Measurements from ENCODE around the gene MFAP4.
A peak's percentile ranks its signal among the peaks of the same experiment; 100 is the strongest.

The MFAP4 gene

GRCh38 chr17:19410091-19410490 lies 23.1 kb upstream of the MFAP4 start:
- DNase-seq: no peak

- DNase-seq: peak in 21 of 56 donors; percentile 11 to 79 (median 46)
Observed at GRCh38 chr17:19409509-19409908, 22.5 kb upstream of the MFAP4 start.

- DNase-seq: no peak
Observed at GRCh38 chr17:19409066-19409465, 22.1 kb upstream of the MFAP4 start.

- no peak for DNase-seq
Observed at GRCh38 chr17:19408346-19408710, 21.3 kb upstream of the MFAP4 start.

- no peak for DNase-seq
Observed at GRCh38 chr17:19407601-19408345, 20.8 kb upstream of the MFAP4 start.

GRCh38 chr17:19405114-19405513 lies 18.1 kb upstream of the MFAP4 start:
- no peak for DNase-seq

- no peak for DNase-seq
Observed at GRCh38 chr17:19404264-19404663, 17.3 kb upstream of the MFAP4 start.

GRCh38 chr17:19403021-19403420 lies 16.0 kb upstream of the MFAP4 start:
- DNase-seq: no peak

- no peak for DNase-seq
Observed at GRCh38 chr17:19402171-19402570, 15.2 kb upstream of the MFAP4 start.

- no peak for DNase-seq
Observed at GRCh38 chr17:19401321-19402010, 14.5 kb upstream of the MFAP4 start.

GRCh38 chr17:19399750-19400450 lies 12.9 kb upstream of the MFAP4 start:
- DNase-seq: no peak

GRCh38 chr17:19398301-19399181 lies 11.6 kb upstream of the MFAP4 start:
- no peak for DNase-seq

- DNase-seq: no peak
Observed at GRCh38 chr17:19397556-19398041, 10.6 kb upstream of the MFAP4 start.

- DNase-seq: no peak
Observed at GRCh38 chr17:19392303-19392702, 5.3 kb upstream of the MFAP4 start.

- no peak for DNase-seq
Observed at GRCh38 chr17:19391432-19391831, 4.4 kb upstream of the MFAP4 start.

- DNase-seq: no peak
Observed at GRCh38 chr17:19390951-19391350, 4.0 kb upstream of the MFAP4 start.

- DNase-seq: no peak
Observed at GRCh38 chr17:19388791-19389785, 2.1 kb upstream of the MFAP4 start.

- DNase-seq: no peak
Observed at GRCh38 chr17:19387921-19388521, 1.0 kb upstream of the MFAP4 start.
